Suprapubic skin (tissue), 4 donors: ENCODE results near the gene ORC3.

Source experiments
- EP300 ChIP-seq: sonication (generic); formaldehyde crosslinking; IDR thresholded peaks from one replicate; pipeline ENCODE4 v1.6.1; 2017; ENCODE audit warnings: antibody characterized with exemption
- POLR2A ChIP-seq, 2 donors: fragments of 450-650 bp; IDR thresholded peaks; one replicate each; pipeline ENCODE4 v1.6.1; 2017; ENCODE audit warnings: antibody characterized with exemption in 2 of 2, mild to moderate bottlenecking in 2 of 2, moderate library complexity in 2 of 2
- POLR2AphosphoS5 ChIP-seq, 3 donors: sonication (generic); formaldehyde crosslinking; IDR thresholded peaks; one replicate each; pipeline ENCODE4 v1.6.1; 2017; ENCODE audit warnings: antibody characterized with exemption in 3 of 3
- TF ChIP-seq, protein P1 (sequence below), 2 donors: fragments of 200-600 bp in 1 of 2; fragments of 450-650 bp in 1 of 2; sonication (generic) in 1 of 2; IDR thresholded peaks; one replicate each; pipeline ENCODE4 v1.5.1; 2016 to 2019; ENCODE audit warnings: antibody characterized with exemption in 2 of 2, mild to moderate bottlenecking in 1 of 2, moderate library complexity in 1 of 2

GRCh38 chr6:87674290-87674689, 84.4 kb downstream of the ORC3 start:
- TF ChIP-seq, protein P1, sequence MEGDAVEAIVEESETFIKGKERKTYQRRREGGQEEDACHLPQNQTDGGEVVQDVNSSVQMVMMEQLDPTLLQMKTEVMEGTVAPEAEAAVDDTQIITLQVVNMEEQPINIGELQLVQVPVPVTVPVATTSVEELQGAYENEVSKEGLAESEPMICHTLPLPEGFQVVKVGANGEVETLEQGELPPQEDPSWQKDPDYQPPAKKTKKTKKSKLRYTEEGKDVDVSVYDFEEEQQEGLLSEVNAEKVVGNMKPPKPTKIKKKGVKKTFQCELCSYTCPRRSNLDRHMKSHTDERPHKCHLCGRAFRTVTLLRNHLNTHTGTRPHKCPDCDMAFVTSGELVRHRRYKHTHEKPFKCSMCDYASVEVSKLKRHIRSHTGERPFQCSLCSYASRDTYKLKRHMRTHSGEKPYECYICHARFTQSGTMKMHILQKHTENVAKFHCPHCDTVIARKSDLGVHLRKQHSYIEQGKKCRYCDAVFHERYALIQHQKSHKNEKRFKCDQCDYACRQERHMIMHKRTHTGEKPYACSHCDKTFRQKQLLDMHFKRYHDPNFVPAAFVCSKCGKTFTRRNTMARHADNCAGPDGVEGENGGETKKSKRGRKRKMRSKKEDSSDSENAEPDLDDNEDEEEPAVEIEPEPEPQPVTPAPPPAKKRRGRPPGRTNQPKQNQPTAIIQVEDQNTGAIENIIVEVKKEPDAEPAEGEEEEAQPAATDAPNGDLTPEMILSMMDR (IDR thresholded peaks at IDR 0.05), result no peak
- no peak for TF ChIP-seq EP300
- no peak for TF ChIP-seq POLR2AphosphoS5 (IDR thresholded peaks at IDR 0.05)
- no peak for TF ChIP-seq POLR2A (IDR thresholded peaks at IDR 0.05)
